ENCODE measurements around the gene UROC1.

- TF ChIP-seq CTCF (IDR thresholded peaks at IDR 0.05) (no peak), ZFX (IDR thresholded peaks at IDR 0.05; ENCODE audit: borderline replicate concordance) (no peak)
These were observed 61.4 kb downstream of the UROC1 start for GRCh38 chr3:126456211-126456610.

All from 22Rv1 (cell line).